HG02885 (cell line): ENCODE measurements around the gene TRIM7.
"Not testable (repeated sequence)": the region's sequence is repeated elsewhere in the genome, so short reads cannot be mapped to it uniquely, and the experiment has no call there.

Experiments
- ATAC-seq: cut with Tn5 transposase; IDR thresholded peaks from one replicate; pipeline ENCODE4 v1.9.1; 2021; ENCODE audit warnings: mild to moderate bottlenecking; ENCODE audit not compliant: unreplicated experiment, poor library complexity

Gene TRIM7

GRCh38 chr5:181160755-181161533 is 44.1 kb downstream of the TRIM7 start:
- not testable (repeated sequence) for ATAC-seq

GRCh38 chr5:181160152-181160754 is 44.7 kb downstream of the TRIM7 start:
- peak; percentile 50 for ATAC-seq

- peak; percentile 79 for ATAC-seq
These were observed 45.5 kb downstream of the TRIM7 start for GRCh38 chr5:181159286-181160151.

GRCh38 chr5:181158869-181159268 is 46.1 kb downstream of the TRIM7 start:
- no peak for ATAC-seq

- no peak for ATAC-seq
These were observed 48.2 kb downstream of the TRIM7 start for GRCh38 chr5:181156758-181157157.

GRCh38 chr5:181153814-181154213 is 51.2 kb downstream of the TRIM7 start:
- ATAC-seq, result no peak

- ATAC-seq, result no peak
These were observed 52.6 kb downstream of the TRIM7 start for GRCh38 chr5:181152406-181152805.

GRCh38 chr5:181151146-181151545 is 53.9 kb downstream of the TRIM7 start:
- no peak for ATAC-seq

- ATAC-seq, result no peak
These were observed 54.9 kb downstream of the TRIM7 start for GRCh38 chr5:181149806-181150733.

- no peak for ATAC-seq
These were observed 55.6 kb downstream of the TRIM7 start for GRCh38 chr5:181149355-181149754.

GRCh38 chr5:181146927-181147636 is 57.9 kb downstream of the TRIM7 start, which contains the start of gene OR2V2:
TSS of gene OR2V2 (plus strand) at chr5:181147586. CDS start at chr5:181154943, 7,357 bp downstream.
- ATAC-seq, result not testable (repeated sequence)

- no peak for ATAC-seq
These were observed 59.9 kb downstream of the TRIM7 start for GRCh38 chr5:181145133-181145532.
